Activated CD8-positive, alpha-beta T cell treated with anti-CD3 and anti-CD28 coated beads, Interleukin-2, amount 10 ng/mL, durations not matched to agents 7 days and 5 days (primary cell): ENCODE data around the gene DCP2. TPM values are rescaled to one million over a fixed set of nuclear protein-coding genes. Genes with fewer than 3 reads are reported as not detected.

Experiments used
- total RNA-seq, 2 experiments: library from RNA; stranded (reverse); gene quantifications; one replicate each; pipeline ENCODE4 v1.2.3, GENCODE V29; 2021

DCP2 gene
- total RNA-seq, 2 experiments from 2014 or later, result 119 to 128 TPM

Other genes with a start within 250 kb of the DCP2 start
- 10 to 100 TPM; 21.5 to 24.5 TPM for gene APC, start 238.9 kb upstream of the DCP2 start, total RNA-seq
- 10 to 100 TPM; 51.2 to 56.6 TPM for gene SRP19, start 115.5 kb upstream of the DCP2 start, total RNA-seq
- 10 to 100 TPM; 77.6 to 85.0 TPM for gene REEP5, start 54.6 kb upstream of the DCP2 start, total RNA-seq